ENCODE results near the gene GABBR1. TPM values are rescaled to one million over a fixed set of nuclear protein-coding genes. Genes with fewer than 3 reads are reported as not detected.
A peak's percentile ranks its signal among the peaks of the same experiment; 100 is the strongest.

The GABBR1 gene
- total RNA-seq, 4 donors from 2014 or later = 15.0 to 49.5 (median 20.6) TPM

DNA sequence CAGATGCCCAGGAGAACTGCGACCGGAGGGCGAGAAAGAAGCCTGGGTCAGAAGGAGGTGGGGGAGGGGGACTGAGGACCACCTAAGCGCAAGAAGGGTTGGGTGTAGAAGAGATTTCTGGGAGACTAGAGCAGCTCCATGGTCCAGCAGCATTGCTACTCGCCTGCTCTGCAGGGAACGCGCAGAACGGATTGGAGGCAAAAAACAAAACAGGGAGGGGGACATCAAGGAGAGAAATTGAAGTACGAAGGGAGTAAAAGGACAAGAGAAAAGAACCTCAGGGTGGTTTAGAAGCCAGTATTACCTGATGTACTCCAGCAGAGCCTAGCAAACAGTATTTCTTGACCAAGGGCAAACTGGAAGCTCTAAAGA, 537 bp upstream of the GABBR1 start:
- 2 to 6% methylated on average over 9 of the region's 9 CpGs for WGBS, 2 donors
- DNase-seq (ENCODE audit: low spot score in 2 of 2) = no peak
- intact Hi-C loops (cut with DNase I; ENCODE audit: low total_unique reads) = no loop called here
- TF ChIP-seq, protein P1, sequence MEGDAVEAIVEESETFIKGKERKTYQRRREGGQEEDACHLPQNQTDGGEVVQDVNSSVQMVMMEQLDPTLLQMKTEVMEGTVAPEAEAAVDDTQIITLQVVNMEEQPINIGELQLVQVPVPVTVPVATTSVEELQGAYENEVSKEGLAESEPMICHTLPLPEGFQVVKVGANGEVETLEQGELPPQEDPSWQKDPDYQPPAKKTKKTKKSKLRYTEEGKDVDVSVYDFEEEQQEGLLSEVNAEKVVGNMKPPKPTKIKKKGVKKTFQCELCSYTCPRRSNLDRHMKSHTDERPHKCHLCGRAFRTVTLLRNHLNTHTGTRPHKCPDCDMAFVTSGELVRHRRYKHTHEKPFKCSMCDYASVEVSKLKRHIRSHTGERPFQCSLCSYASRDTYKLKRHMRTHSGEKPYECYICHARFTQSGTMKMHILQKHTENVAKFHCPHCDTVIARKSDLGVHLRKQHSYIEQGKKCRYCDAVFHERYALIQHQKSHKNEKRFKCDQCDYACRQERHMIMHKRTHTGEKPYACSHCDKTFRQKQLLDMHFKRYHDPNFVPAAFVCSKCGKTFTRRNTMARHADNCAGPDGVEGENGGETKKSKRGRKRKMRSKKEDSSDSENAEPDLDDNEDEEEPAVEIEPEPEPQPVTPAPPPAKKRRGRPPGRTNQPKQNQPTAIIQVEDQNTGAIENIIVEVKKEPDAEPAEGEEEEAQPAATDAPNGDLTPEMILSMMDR (IDR thresholded peaks at IDR 0.05) = no peak
- TF ChIP-seq POLR2A (IDR thresholded peaks at IDR 0.05) = no peak
- H3K4me3 ChIP-seq (ENCODE audit: low read depth, poor library complexity, severe bottlenecking) = peak overlapping the region; percentile 70

DNA sequence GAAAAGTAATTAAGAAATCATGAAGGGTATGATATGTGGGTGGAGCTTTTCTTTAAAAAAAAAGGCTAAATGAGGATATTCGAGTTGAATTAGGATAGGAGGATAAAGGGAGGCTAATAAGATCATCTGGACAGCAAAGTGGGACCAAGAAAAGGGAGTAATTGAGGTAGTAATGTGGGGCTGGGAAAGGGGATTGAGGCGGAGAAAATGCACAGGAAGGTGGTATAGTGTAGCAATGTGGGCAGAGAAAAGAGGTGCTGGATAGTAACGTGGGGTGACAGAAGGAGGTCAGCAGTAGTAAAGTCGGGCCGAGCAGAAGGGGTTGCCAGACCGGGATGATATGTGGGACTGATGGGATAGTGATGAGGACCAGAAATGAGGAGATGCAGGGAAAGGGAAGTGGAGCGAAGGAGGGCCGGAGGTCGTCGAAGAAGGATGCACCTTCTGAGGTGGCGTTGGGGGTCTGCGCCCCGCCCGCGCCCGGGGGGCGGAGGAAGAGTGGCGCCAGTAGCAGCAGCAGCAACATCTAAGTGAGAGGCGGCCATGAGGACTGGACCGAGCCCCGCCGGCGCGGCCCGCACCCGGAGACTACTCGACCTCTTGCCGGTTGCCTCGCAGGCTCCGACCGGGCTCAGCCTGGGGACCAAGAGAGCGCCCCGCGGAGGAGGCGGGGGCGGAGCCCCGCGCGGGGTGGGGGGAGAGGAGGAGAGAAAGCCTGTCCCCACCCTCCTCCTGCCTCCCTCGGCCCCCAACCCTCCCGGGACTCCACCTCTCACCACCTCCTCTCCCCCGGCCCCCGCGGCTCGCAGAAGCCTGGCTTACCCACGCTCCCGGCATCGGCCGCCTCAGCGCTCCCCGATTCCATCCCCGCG, 887 bp downstream of the GABBR1 start:
- DNase-seq (ENCODE audit: low spot score in 2 of 2) = peak; percentile 27 to 95
- TF ChIP-seq, protein P1 (IDR thresholded peaks at IDR 0.05) = no peak
- TF ChIP-seq POLR2A (IDR thresholded peaks at IDR 0.05) = no peak

DNA sequence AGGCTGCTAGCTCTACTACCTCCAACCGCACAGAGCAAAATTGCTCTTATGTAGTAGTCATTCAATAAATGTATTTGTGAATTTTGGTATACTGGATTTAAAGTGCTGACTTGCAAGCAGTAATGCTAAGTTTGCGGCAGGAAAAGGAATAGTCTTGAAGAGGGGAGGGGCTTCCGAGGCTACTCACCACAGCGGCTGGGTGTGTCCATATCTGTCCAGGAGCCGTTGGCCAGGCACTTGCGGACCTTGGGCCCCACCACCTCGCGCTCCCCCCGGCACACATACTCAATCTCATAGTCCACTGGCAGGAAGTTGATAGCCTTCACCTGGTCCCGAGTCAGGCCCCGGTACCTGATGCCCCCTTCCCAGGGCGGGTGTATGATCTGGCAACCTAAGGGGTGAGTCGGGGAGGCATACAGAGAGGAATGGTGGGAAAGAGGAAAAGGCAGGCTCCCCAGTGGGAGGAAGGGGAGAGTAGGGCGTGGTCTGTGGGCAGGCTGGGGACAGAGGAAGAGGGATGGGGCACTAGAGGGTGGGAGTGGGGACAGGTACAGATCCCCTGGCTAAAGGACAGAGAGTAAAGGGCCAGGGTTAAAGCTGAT, 1.7 kb downstream of the GABBR1 start:
- peak in 1 of 2 donors; percentile 82 for DNase-seq (ENCODE audit: low spot score in 2 of 2)
- 73 to 81% methylated on average over 14 of the region's 14 CpGs for WGBS, 2 donors
- no peak overlapping the region for H3K4me3 ChIP-seq (ENCODE audit: low read depth, poor library complexity, severe bottlenecking)
- intact Hi-C loops (cut with DNase I; ENCODE audit: low total_unique reads) = no loop called here
- TF ChIP-seq POLR2A (IDR thresholded peaks at IDR 0.05) = no peak
- TF ChIP-seq, protein P1 (IDR thresholded peaks at IDR 0.05) = no peak

More for the DNA sequence above, 887 bp downstream of the GABBR1 start:
- WGBS, 2 donors = 4 to 5% methylated on average over 46 to 47 of the region's 53 CpGs
- intact Hi-C loops (cut with DNase I; ENCODE audit: low total_unique reads) = no loop called here
- H3K4me3 ChIP-seq (ENCODE audit: low read depth, poor library complexity, severe bottlenecking) = peak overlapping the region; percentile 70

DNA sequence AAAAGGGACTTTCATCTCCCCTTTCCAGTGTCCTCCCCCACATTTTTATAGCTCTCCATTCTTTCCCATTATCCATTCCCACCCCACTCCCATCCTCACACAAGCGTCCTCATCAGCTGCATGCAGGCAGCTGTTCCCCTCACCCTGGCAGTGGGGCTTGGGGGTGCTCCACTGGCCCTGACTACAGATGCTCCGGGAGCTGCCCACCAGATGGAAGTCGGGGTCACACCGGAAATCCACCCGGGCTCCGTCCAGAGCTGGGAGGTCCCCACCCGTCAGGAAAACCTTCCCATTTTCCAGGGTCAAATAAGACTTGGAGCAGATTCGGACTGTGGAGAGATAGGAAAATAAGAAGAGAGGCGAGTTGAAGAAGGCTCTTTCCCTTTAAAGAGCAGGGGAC, 2.7 kb downstream of the GABBR1 start:
- intact Hi-C loops (cut with DNase I; ENCODE audit: low total_unique reads) = no loop called here
- DNase-seq (ENCODE audit: low spot score in 2 of 2) = no peak
- TF ChIP-seq, protein P1 (IDR thresholded peaks at IDR 0.05) = no peak
- no peak for TF ChIP-seq POLR2A (IDR thresholded peaks at IDR 0.05)
- H3K4me3 ChIP-seq (ENCODE audit: low read depth, poor library complexity, severe bottlenecking) = no peak overlapping the region
- 83 to 93% methylated on average over 9 of the region's 9 CpGs for WGBS, 2 donors

DNA sequence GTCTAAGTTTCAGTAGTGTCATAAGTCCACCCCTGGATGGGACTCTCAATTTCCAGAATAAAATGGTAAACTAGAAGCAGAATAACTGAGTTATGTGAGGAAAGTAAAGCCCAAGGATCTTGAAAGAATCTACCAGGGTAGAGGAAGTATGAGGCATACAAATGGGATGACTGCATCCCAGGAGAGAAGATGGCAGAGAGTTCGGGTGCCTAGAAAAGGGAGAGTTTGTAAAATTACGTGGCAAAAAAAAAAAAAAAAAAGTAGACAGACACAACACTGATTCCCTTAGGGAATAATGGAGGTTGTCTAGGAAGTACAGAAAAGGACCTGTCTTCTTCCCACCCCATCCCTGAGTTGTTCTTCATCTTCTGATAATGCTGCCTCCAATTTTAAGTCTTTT, 3.4 kb downstream of the GABBR1 start:
- TF ChIP-seq POLR2A (IDR thresholded peaks at IDR 0.05) = no peak
- TF ChIP-seq, protein P1 (IDR thresholded peaks at IDR 0.05) = no peak
- 75 to 78% methylated on average over 2 of the region's 2 CpGs for WGBS, 2 donors
- intact Hi-C loops (cut with DNase I; ENCODE audit: low total_unique reads) = no loop called here
- no peak for DNase-seq (ENCODE audit: low spot score in 2 of 2)
- no peak overlapping the region for H3K4me3 ChIP-seq (ENCODE audit: low read depth, poor library complexity, severe bottlenecking)
